K562 (cell line): Measurements from ENCODE around the gene NEB. TPM values are rescaled to one million over a fixed set of nuclear protein-coding genes. Genes with fewer than 3 reads are reported as not detected.

Experiments
- ATAC-seq: fragments of 200-7000 bp; cut with Tn5 transposase; 3 replicates; pipeline ENCODE4 v1.9.1; 2020; ENCODE audit warnings: moderate library complexity
- BruUV-seq: library from RNA; stranded (reverse); fragments of 400-500 nt; replicated peaks from 2 replicates; lab custom pipeline; 2021; lab: Mats Ljungman, UMichigan
- CTCF ChIA-PET: fragments of 300-600 bp; formaldehyde crosslinking; extraction: SDS; loops from one replicate; lab custom pipeline; 2021; ENCODE audit warnings: low intra/inter-chr PET ratio; lab: Yijun Ruan, JAX
- POLR2A ChIA-PET: fragments of 300-600, 350-650 bp; sonication (Branson Sonifier 250); formaldehyde crosslinking; extraction: SDS; loops from one replicate; lab custom pipeline; 2021; ENCODE audit warnings: antibody characterized with exemption, inconsistent platforms; lab: Yijun Ruan, JAX
- DNase-seq, 4 experiments: peaks; one replicate each; pipeline versions ENCODE4 v3.0.0 to v3.0.0-alpha.2; 2011 to 2018; ENCODE audit warnings: low spot score in 3 of 4, mixed read lengths in 3 of 4; ENCODE audit errors: extremely low read depth in 1 of 4
- FAIRE-seq: peaks from 2 replicates; lab custom pipeline; 2011; peaks lifted over from hg19 to GRCh38; lab: Jason Lieb, UNC
- H2AFZ ChIP-seq: 2 replicates; pipeline ENCODE4 v1.6.0; 2011; ENCODE audit warnings: low read depth, low read length, control low read depth, inconsistent platforms
- H3K27ac ChIP-seq: fragments of 200-600 bp; 3 replicates; pipeline ENCODE4 v1.8.0; 2011; ENCODE audit warnings: low read depth, mild to moderate bottlenecking, control low read depth, inconsistent platforms, low read length, moderate library complexity, mixed read lengths; ENCODE audit errors: extremely low read depth
- H3K27me3 ChIP-seq, 2 experiments: fragments of 300-600 bp in 1 of 2; 2 replicates in 1 of 2; 3 replicates in 1 of 2; pipeline versions ENCODE4 v1.6.0 to v1.8.0; 2011; ENCODE audit warnings: inconsistent platforms in 2 of 2, low read length in 2 of 2, mild to moderate bottlenecking in 1 of 2, mixed read lengths in 1 of 2, moderate library complexity in 1 of 2; ENCODE audit not compliant: control insufficient read depth in 2 of 2, insufficient read depth in 2 of 2
- H3K36me3 ChIP-seq: fragments of 300-600 bp; 3 replicates; pipeline ENCODE4 v1.8.0; 2011; ENCODE audit warnings: mild to moderate bottlenecking, low read length, inconsistent platforms; ENCODE audit not compliant: control insufficient read depth, insufficient read depth
- H3K4me1 ChIP-seq, 2 experiments: fragments of 200-600 bp in 1 of 2; replicated peaks in 1 of 2; 2 replicates in 1 of 2; 3 replicates in 1 of 2; pipeline versions ENCODE4 v1.5.1 to v1.8.0; 2011; ENCODE audit warnings: inconsistent platforms in 2 of 2, low read length in 2 of 2, mild to moderate bottlenecking in 1 of 2, mixed read lengths in 1 of 2, moderate library complexity in 1 of 2; ENCODE audit not compliant: control insufficient read depth in 2 of 2, insufficient read depth in 2 of 2
- H3K4me2 ChIP-seq: 2 replicates; pipeline ENCODE4 v1.6.1; 2011; ENCODE audit warnings: low read length, control low read depth, inconsistent platforms, mixed read lengths; ENCODE audit not compliant: insufficient read depth
- H3K4me3 ChIP-seq: fragments of 200-600 bp; sonication (generic), shearing (Covaris generic); 2 replicates; pipeline ENCODE4 v1.5.1; 2016; ENCODE audit warnings: control low read depth, inconsistent platforms
- H3K79me2 ChIP-seq: fragments of 200-600 bp; 3 replicates; pipeline ENCODE4 v1.8.0; 2011; ENCODE audit warnings: low read length, inconsistent platforms; ENCODE audit not compliant: control insufficient read depth, insufficient read depth
- H3K9ac ChIP-seq, 2 experiments: 2 replicates each; pipeline versions ENCODE4 v1.6.0 to v1.6.1; 2011; ENCODE audit warnings: low read depth in 2 of 2, low read length in 2 of 2, control low read depth in 1 of 2, inconsistent platforms in 1 of 2, mild to moderate bottlenecking in 1 of 2, mixed read lengths in 1 of 2; ENCODE audit not compliant: insufficient read depth in 1 of 2
- H3K9me1 ChIP-seq: one replicate; pipeline ENCODE4 v1.6.0; 2011; ENCODE audit warnings: inconsistent platforms, mild to moderate bottlenecking, low read length, moderate library complexity; ENCODE audit not compliant: control insufficient read depth, insufficient read depth
- H3K9me3 ChIP-seq: replicated peaks from 2 replicates; pipeline ENCODE4 v1.5.1; 2011; ENCODE audit warnings: low read depth, low read length, inconsistent platforms; ENCODE audit not compliant: control insufficient read depth, insufficient read depth
- H4K20me1 ChIP-seq: replicated peaks from 2 replicates; pipeline ENCODE4 v1.6.1; 2011; ENCODE audit warnings: low read length, inconsistent platforms, mixed read lengths; ENCODE audit not compliant: control insufficient read depth, insufficient read depth
- AFF1 ChIP-seq, 2 experiments: fragments of 450-650 bp; IDR thresholded peaks; 2 replicates each; pipeline ENCODE4 v1.6.1; 2018; ENCODE audit warnings: mild to moderate bottlenecking in 2 of 2, low read depth in 1 of 2; ENCODE audit not compliant: partially characterized antibody in 2 of 2
- ATF4 ChIP-seq: fragments of 450-650 bp; formaldehyde crosslinking; IDR thresholded peaks from 2 replicates; pipeline ENCODE4 v1.4.0; 2022; ENCODE audit warnings: mild to moderate bottlenecking, moderate library complexity
- CGGBP1 ChIP-seq: fragments of 250-450 bp; sonication (Bioruptor Pico); IDR thresholded peaks from 2 replicates; pipeline ENCODE4 v1.9.0; 2021; ENCODE audit warnings: mild to moderate bottlenecking
- GTF3C2 ChIP-seq: IDR thresholded peaks from 3 replicates; pipeline ENCODE4 v1.6.1; 2011; ENCODE audit warnings: borderline replicate concordance, mild to moderate bottlenecking, moderate library complexity; ENCODE audit not compliant: insufficient read length; ENCODE audit errors: extremely low read depth
- NONO ChIP-seq, 2 experiments: fragments of 200-400 bp in 1 of 2; fragments of 450-650 bp in 1 of 2; formaldehyde crosslinking in 1 of 2; IDR thresholded peaks; 2 replicates each; pipeline ENCODE4 v1.6.1; 2017; ENCODE audit warnings: low read depth in 2 of 2, mild to moderate bottlenecking in 2 of 2, moderate library complexity in 2 of 2, low read length in 1 of 2
- PHTF2 ChIP-seq: fragments of 250-450 bp; sonication (Bioruptor Pico); IDR thresholded peaks from 2 replicates; pipeline ENCODE4 v1.5.0; 2021; ENCODE audit warnings: mild to moderate bottlenecking
- THAP12 ChIP-seq: fragments of 250-450 bp; sonication (Bioruptor Pico); IDR thresholded peaks from 2 replicates; pipeline ENCODE4 v1.9.0; 2021; ENCODE audit warnings: mild to moderate bottlenecking, inconsistent platforms
- ZNF384 ChIP-seq: IDR thresholded peaks from 2 replicates; pipeline ENCODE4 v1.6.1; 2012; ENCODE audit warnings: low read depth, low read length, improper control_type of control experiment
- ZNF584 ChIP-seq: fragments of 200-800 bp; sonication (Bioruptor generic); IDR thresholded peaks from 2 replicates; pipeline ENCODE4 v1.6.1; 2016; ENCODE audit warnings: low read depth, mild to moderate bottlenecking, missing genetic modification characterization, missing compliant biosample characterization
- WGBS: fragments of 100-300 bp; shearing (Covaris generic); methylation state at CpG from one replicate; pipeline ENCODE4 v1.1.6; 2016; ENCODE audit warnings: low coverage, mixed read lengths; ENCODE audit not compliant: insufficient coverage; ENCODE audit errors: missing lambda C conversion rate; 5-methylcytosine and 5-hydroxymethylcytosine counted together
- in situ Hi-C: fragments of 300-500 bp; cut with MboI; formaldehyde crosslinking; loops from 4 replicates; pipeline ENCODE4 v1.15.0; 2018; ENCODE audit warnings: inconsistent platforms, mixed read lengths
- intact Hi-C: fragments of 100-400 bp; cut with micrococcal nuclease; formaldehyde crosslinking; loops from 2 replicates; pipeline ENCODE4 v1.14.2; 2022
- polyA plus RNA-seq, 8 experiments: library from polyadenylated mRNA; depleted of rRNA in 4 of 8; stranded (reverse) in 5 of 8; unstranded in 3 of 8; fragments of >200 nt; fragmentation: Nextera tagmentation in 2 of 8; fragmentation: Illumina TruSeq in 1 of 8; extraction: Ambion mirVana in 2 of 8; extraction: Trizol in 1 of 8; gene quantifications; 2 replicates each; pipeline versions ENCODE4 v1.2.1 to v1.2.3, GENCODE V29; 2011 to 2014; ENCODE audit warnings: inconsistent platforms in 1 of 8, missing spikeins in 1 of 8
- total RNA-seq, 7 experiments: library from RNA; depleted of rRNA in 6 of 7; stranded (reverse); fragments of >200 nt in 6 of 7; fragmentation: Illumina TruSeq in 2 of 7; extraction: Trizol in 2 of 7; gene quantifications; 2 replicates each; pipeline versions ENCODE4 v1.2.1 to v1.2.3, GENCODE V29; 2011 to 2021; ENCODE audit warnings: low replicate concordance in 1 of 7

The NEB gene
- total and polyA plus RNA-seq, 9 of the 15 experiments (the other 6 are each of a cell fraction or from before 2014, with no cell fraction given) = 1.7 to 3.8 (median 2.9) TPM

- no peak for TF ChIP-seq THAP12 (CRISPR knock-in tag)
- no peak for TF ChIP-seq PHTF2
- no peak for TF ChIP-seq ATF4 (CRISPR knock-in tag)
- TF ChIP-seq, all 486 proteins: peak for 0
Observed at GRCh38 chr2:151611351-151611750, 122.9 kb downstream of the NEB start (continued).

GRCh38 chr2:151610310-151610709 is 124.0 kb downstream of the NEB start:
- Histone ChIP-seq H3K4me1 (peaks cover 0 to 9% of the 10 kb centered on the region in 2 experiments; a peak in 2 of 5 replicates), H3K4me2 (no peak overlapping the region), H2AFZ (no peak overlapping the region), H3K79me2 (no peaks in the 10 kb centered on the region), H3K4me3 (no peak overlapping the region), H3K27me3 (no peaks in the 10 kb centered on the region), H3K36me3 (no peaks in the 10 kb centered on the region), H3K27ac (no peak overlapping the region), H3K9ac (no peak overlapping the region), H4K20me1 (no peaks in the 10 kb centered on the region), H3K9me3 (no peaks in the 10 kb centered on the region), H3K9me1 (no peaks in the 10 kb centered on the region)
- ChIA-PET POLR2A (no interaction called here), CTCF (no interaction called here)
- no peak for DNase-seq
- intact Hi-C loops = no loop called here
- TF ChIP-seq ZNF384 = no peak
- no peak for TF ChIP-seq CGGBP1
- TF ChIP-seq AFF1 (IDR thresholded peaks at IDR 0.05; ENCODE audit: low read depth in 1 of 2, partially characterized antibody in 2 of 2) = no peak
- TF ChIP-seq ZNF584 = no peak
- no peak for TF ChIP-seq NONO (IDR thresholded peaks at IDR 0.05; ENCODE audit: low read depth in 2 of 2, low read length in 1 of 2)
- TF ChIP-seq GTF3C2 = no peak
- no peak for FAIRE-seq
- BruUV-seq = no TSS peak
- ATAC-seq = no peak
- WGBS = 43% methylated on average over 4 of the region's 4 CpGs
- in situ Hi-C loops = loop anchor here (25.0 kb wide), 1 partner anchor 402 kb away; no protein-coding TSS in a partner anchor
